A549 (cell line): ENCODE data around the gene SYNE2. TPM values are rescaled to one million over a fixed set of nuclear protein-coding genes. Genes with fewer than 3 reads are reported as not detected.
A peak's percentile ranks its signal among the peaks of the same experiment; 100 is the strongest.

ENCODE experiments used
- ATAC-seq, 2 experiments: fragments of 200-7000 bp in 1 of 2; fragments of >200 bp in 1 of 2; cut with Nextera tagmentation in 1 of 2; cut with Tn5 transposase in 1 of 2; 3 replicates each; pipeline versions ENCODE4 v1.8.0 to v1.9.1; 2018 to 2020; ENCODE audit warnings: mild to moderate bottlenecking in 1 of 2, moderate library complexity in 1 of 2
- CTCF ChIA-PET: fragments of 300-600 bp; sonication (Branson Sonifier 250); formaldehyde crosslinking; extraction: SDS; loops from one replicate; lab custom pipeline; 2021; ENCODE audit warnings: antibody characterized with exemption, inconsistent platforms; lab: Yijun Ruan, JAX
- POLR2A ChIA-PET: fragments of 350-600 bp; formaldehyde crosslinking; extraction: SDS; loops from one replicate; lab custom pipeline; 2021; ENCODE audit warnings: antibody characterized with exemption, inconsistent platforms; lab: Yijun Ruan, JAX
- DNase-seq, 2 experiments: peaks; one replicate each; pipeline versions ENCODE4 v3.0.0 to v3.0.0-alpha.2; 2011 to 2016; ENCODE audit warnings: low read depth in 1 of 2, low spot score in 1 of 2
- FAIRE-seq: peaks from 2 replicates; lab custom pipeline; 2011; peaks lifted over from hg19 to GRCh38; lab: Jason Lieb, UNC
- H3K27ac ChIP-seq, 2 experiments: fragments of >200 bp; sonication (Bioruptor Twin); formaldehyde crosslinking; 3 replicates each; pipeline ENCODE4 v1.5.1; 2016 to 2017
- H3K4me1 ChIP-seq: fragments of >200 bp; sonication (Bioruptor Twin); formaldehyde crosslinking; 3 replicates; pipeline ENCODE4 v1.6.1; 2016
- H3K4me2 ChIP-seq: fragments of >200 bp; sonication (Bioruptor Twin); formaldehyde crosslinking; 3 replicates; pipeline ENCODE4 v1.6.1; 2016
- H3K4me3 ChIP-seq: fragments of >200 bp; sonication (Bioruptor Twin); formaldehyde crosslinking; 3 replicates; pipeline ENCODE4 v1.5.1; 2016
- H3K9me3 ChIP-seq: fragments of >200 bp; sonication (Bioruptor Twin); formaldehyde crosslinking; 3 replicates; pipeline ENCODE4 v1.6.1; 2016
- CBX8 ChIP-seq: fragments of 200-600 bp; sonication (generic); IDR thresholded peaks from 2 replicates; pipeline ENCODE4 v1.6.1; 2016
- CHD2 ChIP-seq: fragments of 150-350 bp; IDR thresholded peaks from 2 replicates; pipeline ENCODE4 v1.6.1; 2014; ENCODE audit warnings: low read length; ENCODE audit not compliant: partially characterized antibody
- CHD4 ChIP-seq: fragments of 200-600 bp; sonication (generic); IDR thresholded peaks from 2 replicates; pipeline ENCODE4 v1.6.1; 2016; ENCODE audit warnings: antibody characterized with exemption, mild to moderate bottlenecking, borderline replicate concordance
- EHMT2 ChIP-seq: fragments of 200-600 bp; sonication (generic); IDR thresholded peaks from 2 replicates; pipeline ENCODE4 v1.6.1; 2016; ENCODE audit warnings: antibody characterized with exemption, low read depth, mild to moderate bottlenecking, moderate library complexity
- ESRRA ChIP-seq: fragments of 150-350 bp; IDR thresholded peaks from 2 replicates; pipeline ENCODE4 v1.6.1; 2014; ENCODE audit warnings: mild to moderate bottlenecking, low read length, borderline replicate concordance
- FOXS1 ChIP-seq: fragments of 250-450 bp; sonication (Bioruptor Pico); IDR thresholded peaks from 2 replicates; pipeline ENCODE4 v1.5.0; 2020; ENCODE audit warnings: mild to moderate bottlenecking, moderate library complexity
- GATA3 ChIP-seq: IDR thresholded peaks from 2 replicates; pipeline ENCODE4 v1.6.1; 2012; ENCODE audit warnings: borderline replicate concordance
- HEYL ChIP-seq: fragments of 250-450 bp; sonication (Bioruptor Pico); IDR thresholded peaks from 2 replicates; pipeline ENCODE4 v1.8.0; 2021; ENCODE audit warnings: mild to moderate bottlenecking, moderate library complexity
- HOXB5 ChIP-seq: fragments of 250-450 bp; sonication (Bioruptor Pico); IDR thresholded peaks from 2 replicates; pipeline ENCODE4 v1.5.0; 2020; ENCODE audit warnings: mild to moderate bottlenecking, moderate library complexity
- JUN ChIP-seq, 2 experiments: fragments of >200 bp; sonication (Bioruptor Twin); formaldehyde crosslinking; IDR thresholded peaks; 2 replicates in 1 of 2; 3 replicates in 1 of 2; pipeline ENCODE4 v1.6.1; 2016 to 2017
- MAFK ChIP-seq: fragments of 450-650 bp; IDR thresholded peaks from 2 replicates; pipeline ENCODE4 v1.6.1; 2014; ENCODE audit not compliant: partially characterized antibody
- MAZ ChIP-seq: fragments of 150-350 bp; IDR thresholded peaks from 2 replicates; pipeline ENCODE4 v1.6.1; 2014; ENCODE audit warnings: antibody characterized with exemption, low read depth, low read length, borderline replicate concordance
- NR3C1 ChIP-seq: fragments of >200 bp; sonication (Bioruptor Twin); formaldehyde crosslinking; IDR thresholded peaks from 3 replicates; pipeline ENCODE4 v1.6.1; 2017
- POLR2A ChIP-seq: IDR thresholded peaks from 2 replicates; pipeline ENCODE4 v1.6.1; 2012; ENCODE audit warnings: mild to moderate bottlenecking, low read length
- POLR2AphosphoS2 ChIP-seq: conservative IDR thresholded peaks from 2 replicates; pipeline ENCODE4 v1.6.1; 2012; ENCODE audit warnings: low read length, improper control_type of control experiment, inconsistent platforms
- RARB ChIP-seq: fragments of 250-450 bp; sonication (Bioruptor Pico); IDR thresholded peaks from 2 replicates; pipeline ENCODE4 v1.8.0; 2021; ENCODE audit warnings: mild to moderate bottlenecking, moderate library complexity
- RCOR1 ChIP-seq: fragments of 150-350 bp; IDR thresholded peaks from 2 replicates; pipeline ENCODE4 v1.6.1; 2014; ENCODE audit warnings: antibody characterized with exemption, low read length, low read depth
- RFX5 ChIP-seq: fragments of 450-650 bp; IDR thresholded peaks from 2 replicates; pipeline ENCODE4 v1.7.1; 2014; ENCODE audit warnings: antibody characterized with exemption, mild to moderate bottlenecking, moderate library complexity
- TP53 ChIP-seq: fragments of 250-450 bp; sonication (Bioruptor Pico); IDR thresholded peaks from 2 replicates; pipeline ENCODE4 v1.5.0; 2021; ENCODE audit warnings: mild to moderate bottlenecking, moderate library complexity
- ZC3H11A ChIP-seq: fragments of 450-650 bp; IDR thresholded peaks from 2 replicates; pipeline ENCODE4 v1.6.1; 2014; ENCODE audit warnings: antibody characterized with exemption, mild to moderate bottlenecking
- ZNF302 ChIP-seq: fragments of 250-450 bp; sonication (Bioruptor Pico); IDR thresholded peaks from 2 replicates; pipeline ENCODE4 v1.9.0; 2021; ENCODE audit warnings: inconsistent platforms, mild to moderate bottlenecking, moderate library complexity
- ZSCAN20 ChIP-seq: fragments of 250-450 bp; sonication (Bioruptor Pico); IDR thresholded peaks from 2 replicates; pipeline ENCODE4 v1.8.0; 2022; ENCODE audit warnings: mild to moderate bottlenecking, moderate library complexity
- WGBS: methylation state at CpG from one replicate; pipeline ENCODE4 v1.1.6; 2017; ENCODE audit errors: missing lambda C conversion rate; 5-methylcytosine and 5-hydroxymethylcytosine counted together
- polyA plus RNA-seq, 4 experiments: library from polyadenylated mRNA; depleted of rRNA in 3 of 4; stranded (reverse); fragments of >200 nt; fragmentation: RNase III in 1 of 4; extraction: RNeasy Plus Mini Kit Qiagen cat#74134 plus additional on column Dnase treatment in 1 of 4; gene quantifications; 2 replicates in 3 of 4; 3 replicates in 1 of 4; pipeline ENCODE4 v1.2.3, GENCODE V29; 2011 to 2017
- TF ChIP-seq, protein P1 (sequence below): fragments of >200 bp; sonication (Bioruptor Twin); formaldehyde crosslinking; IDR thresholded peaks from 3 replicates; pipeline ENCODE4 v1.6.1; 2016
- TF ChIP-seq, protein P2 (sequence below): fragments of 150-350 bp; IDR thresholded peaks from 2 replicates; pipeline ENCODE4 v1.6.1; 2014; ENCODE audit warnings: low read depth, mild to moderate bottlenecking, low read length
- TF ChIP-seq, protein P3 (sequence below): IDR thresholded peaks from 2 replicates; pipeline ENCODE4 v1.6.1; 2012; ENCODE audit warnings: low read depth, borderline replicate concordance
- TF ChIP-seq, protein P4 (sequence below): fragments of 250-450 bp; sonication (Bioruptor Pico); IDR thresholded peaks from 2 replicates; pipeline ENCODE4 v1.5.0; 2020; ENCODE audit warnings: low read depth, mild to moderate bottlenecking, moderate library complexity
- TF ChIP-seq, protein P5 (sequence below): fragments of >200 bp; sonication (Bioruptor Twin); formaldehyde crosslinking; IDR thresholded peaks from 3 replicates; pipeline ENCODE4 v1.5.1; 2016

SYNE2 gene
- polyA plus RNA-seq, 2 of the 4 experiments (the other 2 are of a cell fraction), result 3.4 to 11.3 TPM

DNA sequence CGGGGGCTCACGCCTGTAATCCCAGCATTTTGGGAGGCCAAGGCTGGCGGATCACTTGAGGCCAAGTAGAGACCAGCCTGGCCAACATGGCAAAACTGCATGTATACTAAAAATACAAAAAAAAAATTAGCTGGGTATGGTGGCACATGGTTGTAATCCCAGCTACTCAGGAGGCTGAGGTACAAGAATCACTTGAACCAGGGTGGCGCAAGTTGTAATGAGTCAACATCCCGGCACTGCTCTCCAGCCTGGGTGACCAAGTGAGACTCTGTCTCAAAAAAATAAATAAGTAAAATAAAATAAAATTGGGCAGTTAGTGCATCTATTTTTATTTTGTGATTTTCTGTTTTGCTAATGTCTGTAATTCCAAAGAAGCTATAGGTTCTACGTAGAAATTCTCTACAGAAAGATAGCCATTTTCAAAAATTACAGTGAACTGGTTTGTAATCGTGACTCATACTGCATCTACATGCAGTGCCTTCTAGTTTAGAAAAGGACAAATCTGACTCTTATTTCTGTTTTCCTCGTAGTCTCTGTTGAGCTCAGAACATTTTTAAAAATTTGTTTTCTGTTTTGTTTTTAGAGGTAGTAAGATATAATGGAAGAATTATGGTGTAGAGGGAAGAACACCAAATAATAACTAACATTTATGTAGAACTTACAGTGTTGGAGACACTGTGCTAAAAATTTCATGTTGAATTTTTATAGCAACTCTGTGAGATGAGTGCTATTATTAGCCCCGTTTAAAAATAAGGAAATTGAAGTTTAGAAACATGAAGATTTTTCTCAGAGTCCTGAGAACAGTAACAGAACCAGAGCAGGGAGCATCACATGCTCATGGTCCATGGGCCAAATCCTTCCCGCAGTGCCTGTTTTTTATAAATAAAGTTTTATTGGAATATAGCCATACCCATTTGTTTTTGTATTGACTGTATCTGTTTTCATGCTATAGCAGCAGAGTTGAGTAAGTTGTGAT, 201.2 kb downstream of the SYNE2 start (continued):
- TF ChIP-seq, protein P1, sequence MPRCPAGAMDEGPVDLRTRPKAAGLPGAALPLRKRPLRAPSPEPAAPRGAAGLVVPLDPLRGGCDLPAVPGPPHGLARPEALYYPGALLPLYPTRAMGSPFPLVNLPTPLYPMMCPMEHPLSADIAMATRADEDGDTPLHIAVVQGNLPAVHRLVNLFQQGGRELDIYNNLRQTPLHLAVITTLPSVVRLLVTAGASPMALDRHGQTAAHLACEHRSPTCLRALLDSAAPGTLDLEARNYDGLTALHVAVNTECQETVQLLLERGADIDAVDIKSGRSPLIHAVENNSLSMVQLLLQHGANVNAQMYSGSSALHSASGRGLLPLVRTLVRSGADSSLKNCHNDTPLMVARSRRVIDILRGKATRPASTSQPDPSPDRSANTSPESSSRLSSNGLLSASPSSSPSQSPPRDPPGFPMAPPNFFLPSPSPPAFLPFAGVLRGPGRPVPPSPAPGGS, result no peak
- TF ChIP-seq TP53 (CRISPR knock-in tag) (no peak), HOXB5 (no peak), HEYL (CRISPR knock-in tag) (no peak), RFX5 (no peak)
- TF ChIP-seq, all 56 proteins: peak for 0

DNA sequence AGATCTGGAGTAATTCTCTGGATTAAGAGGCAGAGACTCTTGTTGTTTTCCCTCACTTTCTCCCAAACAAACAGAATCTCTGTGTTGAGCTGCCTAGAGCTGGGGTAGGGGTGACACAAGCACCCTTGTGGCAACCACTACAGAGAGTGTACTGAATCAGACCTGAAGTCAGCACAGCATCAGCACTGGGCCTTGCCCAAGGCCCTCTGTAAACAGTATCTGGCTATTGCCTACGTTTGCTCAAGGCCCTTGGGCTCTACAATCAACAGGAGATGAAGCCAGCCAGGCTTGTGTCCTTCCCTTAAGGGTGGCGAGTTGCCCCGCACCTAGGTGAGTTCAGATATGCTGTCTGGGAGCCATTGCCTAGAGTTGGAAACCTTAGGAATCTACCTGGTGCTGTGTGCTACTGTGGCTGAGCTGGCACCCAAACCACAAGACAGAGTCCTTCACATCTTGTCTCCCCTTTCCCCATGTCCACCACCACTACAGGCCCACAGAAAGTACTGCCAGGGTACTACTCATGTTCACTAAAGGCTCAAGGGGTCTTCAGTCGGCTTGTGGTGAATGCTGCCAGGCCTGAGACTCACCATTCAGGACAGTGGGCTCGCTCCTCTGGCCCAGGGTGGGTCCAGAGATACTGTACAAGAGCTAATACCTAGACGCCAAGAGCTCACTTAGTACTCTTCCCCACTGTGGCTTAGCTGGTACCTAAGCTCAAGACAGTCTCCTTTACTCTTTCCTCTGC, 206.8 kb downstream of the SYNE2 start:
- ATAC-seq (no peak; a peak in 2 of 6 replicates), DNase-seq (no peak), FAIRE-seq (no peak)
- Histone ChIP-seq H3K4me3 (no peak overlapping the region), H3K4me2 (no peak overlapping the region), H3K27ac (no peak overlapping the region), H3K4me1 (no peaks in the 10 kb centered on the region), H3K9me3 (no peaks in the 10 kb centered on the region)
- TF ChIP-seq RFX5 (no peak), MAZ (no peak), HOXB5 (no peak), NR3C1 (no peak), CBX8 (no peak), EHMT2 (no peak), ZSCAN20 (CRISPR knock-in tag) (no peak), MAFK (no peak), CHD2 (no peak)
- TF ChIP-seq, protein P2, sequence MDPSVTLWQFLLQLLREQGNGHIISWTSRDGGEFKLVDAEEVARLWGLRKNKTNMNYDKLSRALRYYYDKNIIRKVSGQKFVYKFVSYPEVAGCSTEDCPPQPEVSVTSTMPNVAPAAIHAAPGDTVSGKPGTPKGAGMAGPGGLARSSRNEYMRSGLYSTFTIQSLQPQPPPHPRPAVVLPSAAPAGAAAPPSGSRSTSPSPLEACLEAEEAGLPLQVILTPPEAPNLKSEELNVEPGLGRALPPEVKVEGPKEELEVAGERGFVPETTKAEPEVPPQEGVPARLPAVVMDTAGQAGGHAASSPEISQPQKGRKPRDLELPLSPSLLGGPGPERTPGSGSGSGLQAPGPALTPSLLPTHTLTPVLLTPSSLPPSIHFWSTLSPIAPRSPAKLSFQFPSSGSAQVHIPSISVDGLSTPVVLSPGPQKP, result no peak
- 80% methylated on average over 6 of the region's 6 CpGs for WGBS
- ChIA-PET POLR2A (no interaction called here), CTCF (interaction anchor here (0.6 to 1.8 kb wide), 5 partner anchors 9 to 244 kb away, joined by 3 to 5 read pairs (median 3); no protein-coding TSS in a partner anchor)

DNA sequence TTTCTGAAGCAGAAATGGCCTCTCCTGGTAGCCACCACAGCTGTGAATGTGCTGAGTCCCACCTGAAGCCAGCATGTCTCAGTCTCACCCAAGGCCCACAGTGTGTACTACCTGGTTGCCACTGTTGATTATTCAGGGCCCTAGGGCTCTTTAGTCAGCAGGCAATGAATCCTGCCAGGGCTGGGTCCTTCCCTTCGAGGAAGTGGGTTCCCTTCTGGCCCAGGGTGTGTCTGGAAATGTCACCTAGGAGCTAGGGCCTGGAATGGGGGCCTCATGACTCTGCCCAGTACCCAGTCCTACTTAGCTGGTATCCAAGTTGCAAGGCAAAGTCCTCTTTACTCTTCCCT, 207.4 kb downstream of the SYNE2 start:
- ATAC-seq, result peak in 1 of 2 experiments; percentile 21; a peak in 2 of 6 replicates
- H3K4me2 ChIP-seq, result no peak overlapping the region
- H3K4me3 ChIP-seq, result no peak overlapping the region
- H3K9me3 ChIP-seq, result no peaks in the 10 kb centered on the region
- WGBS, result no CpG with 5 or more reads among the region's 1 CpG
- no peaks in the 10 kb centered on the region for H3K4me1 ChIP-seq
- no peak for FAIRE-seq
- H3K27ac ChIP-seq, result no peak overlapping the region
- ChIA-PET CTCF (interaction anchor here (0.6 to 1.8 kb wide), 4 partner anchors 9 to 244 kb away, joined by 3 to 5 read pairs (median 3); no protein-coding TSS in a partner anchor), POLR2A (no interaction called here)
- DNase-seq, result no peak
- TF ChIP-seq RFX5, result no peak
- TF ChIP-seq POLR2A, result no peak
- TF ChIP-seq, protein P3, sequence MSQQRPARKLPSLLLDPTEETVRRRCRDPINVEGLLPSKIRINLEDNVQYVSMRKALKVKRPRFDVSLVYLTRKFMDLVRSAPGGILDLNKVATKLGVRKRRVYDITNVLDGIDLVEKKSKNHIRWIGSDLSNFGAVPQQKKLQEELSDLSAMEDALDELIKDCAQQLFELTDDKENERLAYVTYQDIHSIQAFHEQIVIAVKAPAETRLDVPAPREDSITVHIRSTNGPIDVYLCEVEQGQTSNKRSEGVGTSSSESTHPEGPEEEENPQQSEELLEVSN, result no peak
- TF ChIP-seq RARB (CRISPR knock-in tag), result no peak
- TF ChIP-seq FOXS1 (CRISPR knock-in tag), result no peak
- TF ChIP-seq JUN (IDR thresholded peaks at IDR 0.05), result no peak
- no peak for TF ChIP-seq CBX8
- TF ChIP-seq ZNF302, result no peak
- TF ChIP-seq GATA3, result no peak
- TF ChIP-seq, protein P4, sequence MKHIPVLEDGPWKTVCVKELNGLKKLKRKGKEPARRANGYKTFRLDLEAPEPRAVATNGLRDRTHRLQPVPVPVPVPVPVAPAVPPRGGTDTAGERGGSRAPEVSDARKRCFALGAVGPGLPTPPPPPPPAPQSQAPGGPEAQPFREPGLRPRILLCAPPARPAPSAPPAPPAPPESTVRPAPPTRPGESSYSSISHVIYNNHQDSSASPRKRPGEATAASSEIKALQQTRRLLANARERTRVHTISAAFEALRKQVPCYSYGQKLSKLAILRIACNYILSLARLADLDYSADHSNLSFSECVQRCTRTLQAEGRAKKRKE (CRISPR knock-in tag), result no peak
- TF ChIP-seq MAZ, result no peak
- no peak for TF ChIP-seq POLR2AphosphoS2
- TF ChIP-seq HEYL (CRISPR knock-in tag), result no peak
- no peak for TF ChIP-seq ZC3H11A
- no peak for TF ChIP-seq MAFK
- no peak for TF ChIP-seq CHD4
- TF ChIP-seq, protein P5, sequence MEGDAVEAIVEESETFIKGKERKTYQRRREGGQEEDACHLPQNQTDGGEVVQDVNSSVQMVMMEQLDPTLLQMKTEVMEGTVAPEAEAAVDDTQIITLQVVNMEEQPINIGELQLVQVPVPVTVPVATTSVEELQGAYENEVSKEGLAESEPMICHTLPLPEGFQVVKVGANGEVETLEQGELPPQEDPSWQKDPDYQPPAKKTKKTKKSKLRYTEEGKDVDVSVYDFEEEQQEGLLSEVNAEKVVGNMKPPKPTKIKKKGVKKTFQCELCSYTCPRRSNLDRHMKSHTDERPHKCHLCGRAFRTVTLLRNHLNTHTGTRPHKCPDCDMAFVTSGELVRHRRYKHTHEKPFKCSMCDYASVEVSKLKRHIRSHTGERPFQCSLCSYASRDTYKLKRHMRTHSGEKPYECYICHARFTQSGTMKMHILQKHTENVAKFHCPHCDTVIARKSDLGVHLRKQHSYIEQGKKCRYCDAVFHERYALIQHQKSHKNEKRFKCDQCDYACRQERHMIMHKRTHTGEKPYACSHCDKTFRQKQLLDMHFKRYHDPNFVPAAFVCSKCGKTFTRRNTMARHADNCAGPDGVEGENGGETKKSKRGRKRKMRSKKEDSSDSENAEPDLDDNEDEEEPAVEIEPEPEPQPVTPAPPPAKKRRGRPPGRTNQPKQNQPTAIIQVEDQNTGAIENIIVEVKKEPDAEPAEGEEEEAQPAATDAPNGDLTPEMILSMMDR, result no peak
- TF ChIP-seq RCOR1, result no peak
- TF ChIP-seq TP53 (CRISPR knock-in tag), result no peak
- TF ChIP-seq ESRRA, result no peak
- TF ChIP-seq, all 56 proteins: peak for 0
